Measurements from ENCODE around the gene PPP3CA.

DNA sequence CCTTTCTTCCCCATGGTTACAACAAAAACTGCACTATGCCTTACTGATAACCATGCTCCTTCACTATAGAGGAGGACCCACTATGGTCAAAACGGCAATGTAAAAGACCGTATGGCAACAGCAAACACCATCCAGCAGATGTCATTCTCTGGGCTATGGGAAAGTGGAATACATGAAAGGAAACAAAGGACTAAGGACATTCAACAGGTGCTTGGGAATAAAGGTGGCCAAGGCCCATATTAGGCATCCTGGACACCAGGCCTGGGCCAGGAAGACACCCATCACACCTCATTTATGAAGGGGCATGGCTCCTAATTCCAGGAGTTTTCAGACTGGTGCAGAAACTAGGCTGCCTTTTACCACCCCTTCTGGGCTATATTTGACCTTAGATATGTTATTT is 268.4 kb downstream of the PPP3CA start:
- TF ChIP-seq, protein P1, sequence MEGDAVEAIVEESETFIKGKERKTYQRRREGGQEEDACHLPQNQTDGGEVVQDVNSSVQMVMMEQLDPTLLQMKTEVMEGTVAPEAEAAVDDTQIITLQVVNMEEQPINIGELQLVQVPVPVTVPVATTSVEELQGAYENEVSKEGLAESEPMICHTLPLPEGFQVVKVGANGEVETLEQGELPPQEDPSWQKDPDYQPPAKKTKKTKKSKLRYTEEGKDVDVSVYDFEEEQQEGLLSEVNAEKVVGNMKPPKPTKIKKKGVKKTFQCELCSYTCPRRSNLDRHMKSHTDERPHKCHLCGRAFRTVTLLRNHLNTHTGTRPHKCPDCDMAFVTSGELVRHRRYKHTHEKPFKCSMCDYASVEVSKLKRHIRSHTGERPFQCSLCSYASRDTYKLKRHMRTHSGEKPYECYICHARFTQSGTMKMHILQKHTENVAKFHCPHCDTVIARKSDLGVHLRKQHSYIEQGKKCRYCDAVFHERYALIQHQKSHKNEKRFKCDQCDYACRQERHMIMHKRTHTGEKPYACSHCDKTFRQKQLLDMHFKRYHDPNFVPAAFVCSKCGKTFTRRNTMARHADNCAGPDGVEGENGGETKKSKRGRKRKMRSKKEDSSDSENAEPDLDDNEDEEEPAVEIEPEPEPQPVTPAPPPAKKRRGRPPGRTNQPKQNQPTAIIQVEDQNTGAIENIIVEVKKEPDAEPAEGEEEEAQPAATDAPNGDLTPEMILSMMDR (IDR thresholded peaks at IDR 0.05), result no peak
- TF ChIP-seq POLR2AphosphoS5 (IDR thresholded peaks at IDR 0.05) (no peak), POLR2A (IDR thresholded peaks at IDR 0.05) (no peak)
